PC-9 (cell line): Measurements from ENCODE around the gene SYCE3. TPM values are rescaled to one million over a fixed set of nuclear protein-coding genes. Genes with fewer than 3 reads are reported as not detected.

Source experiments
- BruUV-seq: library from RNA; stranded (reverse); fragments of 400-500 nt; replicated peaks from 2 replicates; lab custom pipeline; 2021; lab: Mats Ljungman, UMichigan
- CTCF ChIA-PET: fragments of 300-600 bp; sonication (Branson Sonifier 250); formaldehyde crosslinking; loops from one replicate; lab custom pipeline; 2022; ENCODE audit warnings: antibody characterized with exemption; lab: Charles Lee
- POLR2A ChIA-PET: fragments of 300-600 bp; sonication (Branson Sonifier 250); formaldehyde crosslinking; loops from one replicate; lab custom pipeline; 2022; ENCODE audit warnings: antibody characterized with exemption; ENCODE audit not compliant: unreplicated experiment; lab: Charles Lee
- DNase-seq, 2 experiments: peaks; one replicate each; pipeline versions ENCODE4 v3.0.0 to v3.0.0-alpha.2; 2015 to 2022; ENCODE audit warnings: mixed read lengths in 1 of 2
- H2AFZ ChIP-seq: fragments of 200-600 bp; sonication (generic); 2 replicates; pipeline ENCODE4 v1.8.1; 2017; ENCODE audit warnings: antibody characterized with exemption
- H3F3A ChIP-seq: fragments of 200-600 bp; sonication (generic); 2 replicates; pipeline ENCODE4 v1.8.1; 2017; ENCODE audit warnings: antibody characterized with exemption, mild to moderate bottlenecking, low read depth; ENCODE audit not compliant: insufficient read depth
- H3K27ac ChIP-seq: fragments of 200-600 bp; sonication (generic); 2 replicates; pipeline ENCODE4 v1.6.1; 2016; ENCODE audit warnings: mixed run types
- H3K27me3 ChIP-seq: fragments of 200-600 bp; sonication (generic); 2 replicates; pipeline ENCODE4 v1.6.1; 2016; ENCODE audit warnings: low read depth, mixed run types; ENCODE audit not compliant: insufficient read depth
- H3K36me3 ChIP-seq: fragments of 200-600 bp; sonication (generic); 2 replicates; pipeline ENCODE4 v1.6.1; 2016; ENCODE audit warnings: low read depth, mixed run types
- H3K4me1 ChIP-seq: fragments of 200-600 bp; sonication (generic); replicated peaks from 2 replicates; pipeline ENCODE4 v1.6.1; 2016; ENCODE audit warnings: mixed run types; ENCODE audit not compliant: insufficient read depth
- H3K4me2 ChIP-seq: fragments of 200-600 bp; sonication (generic); 2 replicates; pipeline ENCODE4 v1.6.1; 2017; ENCODE audit warnings: mixed run types
- H3K4me3 ChIP-seq: fragments of 200-600 bp; sonication (generic); 2 replicates; pipeline ENCODE4 v1.6.1; 2016; ENCODE audit warnings: mixed run types
- H3K79me2 ChIP-seq: fragments of 200-600 bp; sonication (generic); 2 replicates; pipeline ENCODE4 v1.6.1; 2017; ENCODE audit warnings: low read depth, mixed run types
- H3K9me2 ChIP-seq: fragments of 200-600 bp; sonication (generic); 2 replicates; pipeline ENCODE4 v1.8.1; 2017; ENCODE audit warnings: mild to moderate bottlenecking; ENCODE audit not compliant: insufficient read depth
- H3K9me3 ChIP-seq: fragments of 200-600 bp; sonication (generic); 2 replicates; pipeline ENCODE4 v1.8.1; 2016; ENCODE audit warnings: low read depth; ENCODE audit not compliant: insufficient read depth
- H4K20me1 ChIP-seq: fragments of 200-600 bp; sonication (generic); 2 replicates; pipeline ENCODE4 v1.8.1; 2017; ENCODE audit not compliant: insufficient read depth
- EZH2 ChIP-seq: fragments of 200-600 bp; sonication (generic); IDR thresholded peaks from 2 replicates; pipeline ENCODE4 v1.8.0; 2017; ENCODE audit warnings: antibody characterized with exemption, low read depth
- intact Hi-C: fragments of 100-400 bp; cut with micrococcal nuclease; formaldehyde crosslinking; loops from one replicate; pipeline ENCODE4 v1.10.0; 2022; ENCODE audit not compliant: unreplicated experiment
- total RNA-seq: library from RNA; stranded (reverse); gene quantifications from 2 replicates; pipeline ENCODE4 v1.2.3, GENCODE V29; 2021
- TF ChIP-seq, protein P1 (sequence below): fragments of 200-600 bp; sonication (generic); conservative IDR thresholded peaks from 2 replicates; pipeline ENCODE4 v1.6.1; 2017; ENCODE audit warnings: mixed run types, antibody characterized with exemption, mild to moderate bottlenecking, moderate library complexity

The SYCE3 gene
- total RNA-seq, 1 experiment from 2014 or later: not detected

GRCh38 chr22:50564289-50564688 is 1.6 kb upstream of the SYCE3 start:
- no peaks in the 10 kb centered on the region for H3K79me2 ChIP-seq
- no peak overlapping the region; the same call in 1 of the 2 replicates for H3K4me3 ChIP-seq
- H3K4me2 ChIP-seq: peak overlapping the region; percentile 83
- CTCF ChIA-PET: no interaction called here
- intact Hi-C loops: no loop called here
- H4K20me1 ChIP-seq: no peaks in the 10 kb centered on the region
- H3F3A ChIP-seq: peaks cover 24% of the 10 kb centered on the region; the same call in 1 of the 2 replicates
- H3K36me3 ChIP-seq: peaks cover 4% of the 10 kb centered on the region; the same call in 1 of the 2 replicates
- POLR2A ChIA-PET: no interaction called here
- no peaks in the 10 kb centered on the region for H3K27me3 ChIP-seq
- no TSS peak for BruUV-seq
- no peak overlapping the region for H3K27ac ChIP-seq
- H2AFZ ChIP-seq: no peak overlapping the region
- no peaks in the 10 kb centered on the region for H3K9me3 ChIP-seq
- no peaks in the 10 kb centered on the region for H3K9me2 ChIP-seq
- DNase-seq: no peak
- TF ChIP-seq EZH2: no peak
- TF ChIP-seq, protein P1, sequence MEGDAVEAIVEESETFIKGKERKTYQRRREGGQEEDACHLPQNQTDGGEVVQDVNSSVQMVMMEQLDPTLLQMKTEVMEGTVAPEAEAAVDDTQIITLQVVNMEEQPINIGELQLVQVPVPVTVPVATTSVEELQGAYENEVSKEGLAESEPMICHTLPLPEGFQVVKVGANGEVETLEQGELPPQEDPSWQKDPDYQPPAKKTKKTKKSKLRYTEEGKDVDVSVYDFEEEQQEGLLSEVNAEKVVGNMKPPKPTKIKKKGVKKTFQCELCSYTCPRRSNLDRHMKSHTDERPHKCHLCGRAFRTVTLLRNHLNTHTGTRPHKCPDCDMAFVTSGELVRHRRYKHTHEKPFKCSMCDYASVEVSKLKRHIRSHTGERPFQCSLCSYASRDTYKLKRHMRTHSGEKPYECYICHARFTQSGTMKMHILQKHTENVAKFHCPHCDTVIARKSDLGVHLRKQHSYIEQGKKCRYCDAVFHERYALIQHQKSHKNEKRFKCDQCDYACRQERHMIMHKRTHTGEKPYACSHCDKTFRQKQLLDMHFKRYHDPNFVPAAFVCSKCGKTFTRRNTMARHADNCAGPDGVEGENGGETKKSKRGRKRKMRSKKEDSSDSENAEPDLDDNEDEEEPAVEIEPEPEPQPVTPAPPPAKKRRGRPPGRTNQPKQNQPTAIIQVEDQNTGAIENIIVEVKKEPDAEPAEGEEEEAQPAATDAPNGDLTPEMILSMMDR: no peak
- peaks cover 17% of the 10 kb centered on the region for H3K4me1 ChIP-seq

DNA sequence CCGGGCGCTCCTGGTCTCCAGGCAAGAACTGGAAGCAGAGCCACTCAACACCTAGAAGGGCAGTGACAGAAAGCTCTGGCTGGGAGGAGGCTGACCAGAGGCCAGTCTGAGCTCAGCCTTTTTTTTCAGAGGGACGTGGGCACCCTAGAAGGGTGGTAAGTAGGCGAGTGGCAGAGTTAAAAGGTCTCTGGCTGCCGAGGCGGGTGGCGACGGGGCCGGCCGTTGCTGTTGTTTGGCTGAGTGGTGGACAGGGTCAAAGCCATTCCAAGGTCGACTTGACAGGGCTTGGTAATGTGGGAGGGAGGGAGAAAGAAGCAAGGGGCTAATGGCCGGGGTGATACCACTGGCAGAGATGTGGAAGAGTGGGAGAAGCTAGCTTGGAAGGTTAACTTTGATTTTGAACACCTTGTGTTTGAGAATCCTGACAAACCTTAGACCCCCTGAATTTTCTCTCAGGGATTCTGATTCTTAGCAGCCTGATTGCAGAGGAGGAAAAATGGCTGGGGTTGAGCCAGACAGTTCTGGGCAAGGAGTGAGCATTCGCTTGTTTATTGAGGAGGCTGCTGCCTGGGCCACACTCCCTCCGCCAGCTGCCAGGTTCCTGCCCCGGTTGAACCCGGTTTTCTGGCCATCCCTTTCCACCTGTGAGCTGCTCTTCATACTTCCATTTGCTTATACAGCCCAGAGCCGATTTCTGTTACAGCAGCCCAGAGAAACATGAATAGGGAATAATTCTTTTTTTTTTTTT is 868 bp upstream of the SYCE3 start:
- Histone ChIP-seq H3F3A (peaks cover 24% of the 10 kb centered on the region; the same call in 1 of the 2 replicates), H3K27me3 (no peaks in the 10 kb centered on the region), H2AFZ (peak overlapping the region; percentile 91), H3K79me2 (no peaks in the 10 kb centered on the region), H3K4me1 (peaks cover 17% of the 10 kb centered on the region), H3K4me3 (peak overlapping the region; percentile 70), H3K27ac (no peak overlapping the region), H3K36me3 (no peaks in the 10 kb centered on the region), H4K20me1 (no peaks in the 10 kb centered on the region), H3K4me2 (peak overlapping the region; percentile 83), H3K9me3 (no peaks in the 10 kb centered on the region), H3K9me2 (no peaks in the 10 kb centered on the region)
- BruUV-seq: no TSS peak
- DNase-seq: no peak
- ChIA-PET POLR2A (interaction anchor here (0.6 to 1.1 kb wide), 3 partner anchors 12 to 31 kb away, joined by 3 to 18 read pairs (median 5); no protein-coding TSS in a partner anchor), CTCF (interaction anchor here (0.5 to 1.6 kb wide), 8 partner anchors 18 to 311 kb away, joined by 3 to 14 read pairs (median 5); partner anchors contain the start of genes KLHDC7B, LMF2, NCAPH2 and SCO2)
- intact Hi-C loops: loop anchor here (1.0 to 2.0 kb wide), 2 partner anchors 19 to 33 kb away; partner anchors contain the start of genes CHKB and TYMP
- no peak for TF ChIP-seq EZH2
- TF ChIP-seq, protein P1: no peak

GRCh38 chr22:50561401-50562358 is 1.0 kb downstream of the SYCE3 start:
- no peak for DNase-seq
- no peaks in the 10 kb centered on the region for H3K9me3 ChIP-seq
- no peak overlapping the region for H3K4me2 ChIP-seq
- intact Hi-C loops: loop anchor here (2.0 kb wide), 1 partner anchor 31 kb away; the partner anchor contains the start of gene TYMP
- no peaks in the 10 kb centered on the region for H3K79me2 ChIP-seq
- H3K4me3 ChIP-seq: no peak overlapping the region
- H2AFZ ChIP-seq: no peak overlapping the region
- TF ChIP-seq, protein P1: no peak
- TF ChIP-seq EZH2: no peak
- no peaks in the 10 kb centered on the region for H3K36me3 ChIP-seq
- CTCF ChIA-PET: no interaction called here
- H3K4me1 ChIP-seq: peaks cover 17% of the 10 kb centered on the region
- H3K27me3 ChIP-seq: no peaks in the 10 kb centered on the region
- H4K20me1 ChIP-seq: no peaks in the 10 kb centered on the region
- H3K27ac ChIP-seq: no peak overlapping the region
- peaks cover 12% of the 10 kb centered on the region; the same call in 1 of the 2 replicates for H3F3A ChIP-seq
- POLR2A ChIA-PET: no interaction called here
- BruUV-seq: no TSS peak
- no peaks in the 10 kb centered on the region for H3K9me2 ChIP-seq
